Ramos (cell line): ENCODE measurements around the gene NPTX2.

Experiments
- in situ Hi-C: fragments of 300-500 bp; cut with MboI; formaldehyde crosslinking; loops from one replicate; pipeline ENCODE4 v1.14.3; 2022; ENCODE audit warnings: low sequenced_read_pairs; ENCODE audit not compliant: unreplicated experiment

NPTX2 gene

DNA sequence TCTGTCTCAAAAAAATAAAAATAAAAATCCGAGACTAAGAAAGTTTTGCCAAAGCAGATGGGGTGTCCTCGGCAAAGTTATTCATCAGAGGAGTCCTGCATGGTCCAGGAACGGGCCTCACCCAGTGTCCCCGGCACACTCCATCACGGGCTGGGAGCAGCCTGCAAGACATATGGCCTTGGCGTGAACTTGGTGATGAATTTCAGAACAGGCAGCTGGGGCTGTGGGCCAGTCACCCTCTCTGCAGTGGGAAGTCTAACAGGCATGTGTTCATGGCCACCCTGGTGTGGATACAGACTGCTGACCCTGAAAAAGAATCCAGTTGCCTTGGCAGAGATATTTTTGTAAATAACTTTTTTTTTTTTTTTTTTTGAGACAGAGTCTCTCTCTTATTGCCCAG, 34.7 kb downstream of the NPTX2 start:
- in situ Hi-C loops: no loop called here

DNA sequence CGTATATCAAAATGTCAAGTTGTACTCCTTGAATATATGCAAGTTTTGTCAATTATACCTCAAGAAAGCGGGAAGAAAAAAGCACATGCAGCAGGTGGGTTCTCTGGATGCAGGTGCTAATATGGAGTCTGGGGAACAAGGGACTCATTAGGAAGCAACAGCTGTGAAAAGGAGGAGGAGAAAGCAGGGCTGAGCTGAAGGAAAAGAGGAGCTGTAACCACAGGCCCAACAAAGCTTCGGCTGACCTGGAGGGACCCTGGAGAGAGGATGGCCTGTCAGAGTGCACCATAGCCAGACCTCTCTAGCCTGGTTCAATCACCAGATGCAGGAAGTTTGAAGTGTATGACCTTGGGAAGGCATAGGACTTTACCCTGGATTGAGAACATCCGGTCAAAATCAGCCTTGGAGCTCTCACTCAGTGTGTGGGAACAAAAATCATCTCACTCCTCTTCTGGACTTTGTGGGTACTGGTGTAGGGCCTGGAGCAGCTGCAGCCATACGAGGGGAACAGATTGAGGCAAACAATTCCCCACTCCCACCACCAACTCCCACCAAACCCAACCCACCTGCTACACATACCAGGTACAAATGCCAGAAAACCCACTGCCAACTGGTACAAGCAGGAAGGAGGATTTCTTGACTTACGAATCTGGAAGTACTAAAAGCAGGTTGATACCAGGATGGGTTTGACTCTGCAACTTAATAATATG, 36.7 kb downstream of the NPTX2 start:
- in situ Hi-C loops: no loop called here

DNA sequence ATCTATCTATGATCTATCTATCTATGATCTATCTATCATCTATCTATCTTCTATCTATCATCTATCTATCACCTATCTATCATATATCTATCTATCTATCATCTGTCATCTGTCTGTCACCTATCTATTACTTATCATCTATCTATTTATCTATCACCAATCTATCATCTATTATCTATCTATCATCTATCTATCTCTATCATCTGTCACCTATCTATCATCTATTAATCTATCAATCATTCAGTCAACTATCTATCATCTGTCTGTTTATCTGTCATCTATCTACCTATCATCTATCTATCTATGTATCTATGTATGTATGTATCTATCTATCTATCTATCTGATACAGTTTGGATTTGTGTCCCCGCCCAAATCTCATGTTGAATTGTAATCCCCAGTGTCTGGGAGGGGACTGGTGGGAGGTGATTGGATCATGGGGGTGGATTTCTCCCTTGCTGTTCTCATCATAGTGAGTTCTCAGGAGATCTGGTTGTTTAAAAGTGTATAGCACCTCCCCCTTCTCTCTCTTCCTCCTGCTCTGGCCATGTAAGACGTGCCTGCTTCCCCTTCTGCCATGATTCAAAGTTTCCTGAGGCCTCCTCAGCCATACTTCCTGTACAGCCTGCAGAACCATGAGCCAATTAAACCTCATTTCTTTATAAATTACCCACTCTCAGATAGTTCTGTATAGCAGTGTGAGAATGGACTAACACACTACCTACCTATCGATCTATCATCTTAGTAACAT, 37.6 kb downstream of the NPTX2 start:
- in situ Hi-C loops: no loop called here

DNA sequence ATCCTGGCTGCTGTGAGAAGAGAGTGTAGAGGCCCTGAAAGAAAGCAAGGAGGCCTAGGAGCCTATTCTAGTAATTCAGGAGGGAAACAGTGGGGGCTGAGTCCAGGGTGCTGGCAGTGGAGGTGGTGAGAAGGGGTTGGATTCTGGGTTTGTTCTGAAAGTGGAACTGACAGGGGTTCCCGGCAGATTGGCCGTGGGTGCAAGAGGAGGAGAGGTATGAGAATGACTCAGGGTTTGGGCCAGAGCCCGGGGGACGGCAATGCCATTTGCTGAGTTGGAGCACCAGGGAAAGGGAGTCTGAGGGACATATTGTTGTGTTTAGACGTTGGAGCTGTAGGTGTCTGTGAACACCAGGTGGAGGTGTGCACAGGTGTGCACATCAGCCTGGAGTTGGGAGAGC, 38.5 kb downstream of the NPTX2 start:
- in situ Hi-C loops: no loop called here

DNA sequence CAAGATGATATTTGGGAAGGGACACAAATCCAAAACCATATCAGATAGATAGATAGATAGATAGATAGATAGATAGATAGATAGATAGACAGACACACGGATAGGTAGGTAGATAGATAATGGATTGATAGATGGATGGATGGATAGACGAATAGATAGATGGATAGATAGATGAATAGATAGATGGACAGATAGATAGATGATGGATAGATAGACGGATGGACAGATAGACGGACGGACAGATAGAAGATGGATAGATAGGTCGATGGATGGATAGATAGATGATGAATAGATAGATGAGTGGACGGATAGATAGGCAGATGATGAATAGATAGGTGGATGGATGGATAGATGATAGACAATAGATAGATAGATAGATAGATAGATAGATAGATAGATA, 39.8 kb downstream of the NPTX2 start:
- in situ Hi-C loops: no loop called here

DNA sequence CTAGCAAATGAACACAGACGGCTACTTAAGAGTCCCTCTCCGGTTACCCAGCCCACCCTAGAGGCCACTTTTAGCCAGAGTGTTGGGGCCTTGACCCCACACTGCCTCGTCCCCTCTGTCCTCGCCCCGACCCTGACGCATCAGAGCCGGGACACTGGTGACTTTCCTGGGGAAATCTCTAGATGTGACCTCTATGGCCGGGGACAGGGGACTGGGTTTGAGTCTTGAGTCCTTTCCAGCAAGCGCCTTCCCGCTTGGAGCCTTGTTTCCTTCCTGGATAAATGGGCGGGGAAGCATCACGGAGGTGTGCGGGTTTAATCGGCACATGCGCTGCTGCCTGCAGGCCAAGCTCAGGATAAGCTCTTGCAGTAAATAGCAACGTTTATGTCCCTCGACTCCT, 40.7 kb downstream of the NPTX2 start:
- in situ Hi-C loops: no loop called here

DNA sequence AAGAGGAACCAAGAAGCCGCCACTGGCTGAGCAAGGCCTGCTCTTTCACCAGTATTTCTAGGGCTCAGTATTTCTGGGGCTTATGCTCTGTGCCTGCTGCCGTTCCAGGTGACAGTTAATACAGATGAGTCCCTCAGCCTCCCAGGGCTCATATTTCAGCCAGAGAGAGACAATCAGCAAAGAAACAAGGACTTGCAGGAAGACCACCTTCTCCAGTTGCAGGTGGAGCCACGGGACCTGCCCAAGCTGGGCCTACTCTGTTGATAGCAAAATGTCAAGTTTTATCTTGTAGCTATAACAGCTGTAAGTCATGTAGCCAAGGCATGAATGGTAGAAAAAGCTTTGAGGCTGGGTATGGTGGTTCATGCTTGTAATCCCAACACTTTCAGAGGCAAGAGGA, 42.7 kb downstream of the NPTX2 start:
- in situ Hi-C loops: no loop called here

DNA sequence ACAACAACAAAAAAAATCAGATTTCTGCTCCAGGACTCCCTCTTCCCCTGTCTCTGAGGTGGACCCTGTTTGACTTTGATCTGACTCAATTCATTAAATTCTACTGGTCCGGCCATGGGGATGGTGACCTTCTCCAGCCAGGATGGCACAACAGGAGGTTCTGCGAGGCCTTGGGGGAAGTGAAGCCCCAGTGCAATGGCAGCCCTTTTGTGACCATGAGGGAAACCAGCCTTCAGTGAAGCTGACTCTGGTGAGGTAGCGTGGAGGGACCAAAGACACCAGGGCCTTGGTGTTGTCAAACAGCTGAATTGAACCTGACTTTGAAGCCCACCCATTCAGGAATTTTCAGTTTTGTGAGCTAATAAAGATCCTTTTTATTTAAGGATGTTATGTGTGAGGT, 44.5 kb downstream of the NPTX2 start:
- in situ Hi-C loops: no loop called here

DNA sequence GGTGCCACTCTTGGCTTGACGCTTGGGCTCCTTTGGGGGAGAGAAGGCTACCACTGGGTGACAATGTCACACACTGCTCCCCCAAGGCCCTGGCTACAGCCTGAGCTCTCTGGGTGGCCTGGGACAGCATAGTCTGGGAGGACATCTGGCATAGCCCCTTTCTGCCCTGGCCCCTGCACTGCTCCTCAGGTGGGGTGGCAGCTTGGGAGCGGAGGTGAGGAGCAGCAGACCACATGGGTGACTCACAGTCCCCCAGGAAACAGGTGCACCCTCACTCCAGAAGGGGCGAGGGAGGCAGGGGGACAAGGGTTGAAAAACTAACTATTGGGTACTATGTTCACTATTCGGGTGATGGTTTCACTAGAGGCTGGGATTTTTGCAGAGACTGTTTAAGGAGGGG, 45.2 kb downstream of the NPTX2 start:
- in situ Hi-C loops: no loop called here

DNA sequence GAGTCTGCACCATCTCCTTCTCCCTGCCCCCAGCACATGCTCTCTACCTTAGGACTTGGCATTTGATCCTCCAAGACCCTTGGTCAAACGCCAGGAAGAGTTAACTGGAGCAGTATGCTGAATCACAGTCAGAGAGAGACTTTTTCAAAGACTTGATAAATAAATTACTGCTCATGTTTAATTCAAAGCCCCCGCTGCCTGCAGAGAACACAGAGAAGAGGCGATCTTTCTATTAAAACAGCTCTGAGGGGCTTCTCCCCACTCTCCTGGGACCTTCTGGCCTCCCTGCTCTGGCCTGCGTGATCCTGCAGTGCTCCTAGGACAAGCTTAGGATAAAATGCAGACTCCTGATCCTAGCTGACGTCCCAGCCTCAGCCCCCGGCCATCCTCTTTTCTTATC, 47.8 kb downstream of the NPTX2 start:
- in situ Hi-C loops: no loop called here

DNA sequence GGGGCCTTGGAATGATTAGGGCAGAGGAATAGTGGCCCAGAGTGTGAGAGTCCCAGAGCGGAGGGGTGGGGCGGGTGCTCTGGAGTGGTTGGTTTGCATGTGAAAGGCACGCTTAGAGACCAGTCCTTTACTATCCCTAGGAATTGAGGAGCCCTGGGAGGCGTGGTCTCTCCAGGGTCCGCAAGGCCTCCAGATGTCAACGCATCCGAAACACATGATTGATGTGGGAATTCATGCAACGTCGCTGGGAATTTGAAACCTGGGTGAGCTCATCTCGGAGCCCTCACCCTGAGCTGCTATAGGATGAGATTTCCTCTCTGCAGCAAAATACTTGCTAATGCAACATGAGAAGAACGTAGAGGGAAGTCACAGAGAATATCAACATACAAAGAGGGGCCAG, 51.2 kb downstream of the NPTX2 start:
- in situ Hi-C loops: no loop called here

DNA sequence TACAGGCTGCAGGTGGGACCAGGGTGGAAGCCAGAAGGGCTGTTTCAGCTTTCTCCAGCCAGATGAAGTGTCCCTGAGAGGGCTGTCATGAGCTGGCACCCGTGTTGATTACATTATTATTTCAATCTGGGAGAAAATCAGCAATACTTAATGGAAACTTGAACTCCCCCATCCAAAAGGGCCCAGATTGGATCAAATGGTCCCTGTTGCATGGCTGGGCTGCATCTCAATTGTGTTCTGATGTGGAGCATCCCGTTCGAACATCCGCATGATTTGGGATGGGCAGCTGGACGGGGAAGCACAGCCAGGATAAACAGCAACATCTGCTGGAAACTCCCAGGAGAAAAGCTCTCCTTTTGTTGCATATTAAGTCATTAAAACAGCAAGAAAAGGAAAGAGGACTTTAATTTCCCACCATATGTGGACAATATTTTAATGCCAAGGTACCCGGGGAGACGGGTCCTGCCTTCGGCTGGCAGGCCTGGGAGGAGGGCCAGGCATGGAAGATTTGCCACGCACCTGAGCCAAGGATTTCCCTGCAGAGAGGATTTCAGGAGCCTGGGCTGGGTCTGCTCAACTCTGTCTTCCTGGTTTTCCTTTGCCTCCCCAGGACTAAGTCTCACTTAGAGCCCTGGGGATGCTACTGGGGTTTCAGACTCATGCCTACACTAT, 52.4 kb downstream of the NPTX2 start:
- in situ Hi-C loops: no loop called here

DNA sequence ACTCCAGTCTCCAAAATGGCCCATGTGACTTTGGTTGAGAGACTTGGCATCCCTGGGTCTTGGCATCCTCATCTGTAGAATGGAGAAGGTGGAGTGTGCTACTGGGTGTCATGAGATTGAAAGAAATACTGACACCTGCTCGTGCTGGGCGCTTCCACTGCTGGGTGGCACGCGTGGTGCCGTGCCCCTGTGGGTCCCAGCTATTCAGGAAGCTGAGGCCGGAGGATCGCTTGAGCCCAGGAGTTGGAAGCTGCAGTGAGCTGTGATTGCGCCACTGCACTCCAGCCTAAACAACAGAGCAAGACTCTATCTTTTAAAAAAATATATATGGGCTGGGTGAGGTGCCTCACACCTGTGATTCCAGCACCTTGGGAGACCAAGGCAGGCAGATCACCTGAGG, 53.1 kb downstream of the NPTX2 start:
- in situ Hi-C loops: no loop called here

DNA sequence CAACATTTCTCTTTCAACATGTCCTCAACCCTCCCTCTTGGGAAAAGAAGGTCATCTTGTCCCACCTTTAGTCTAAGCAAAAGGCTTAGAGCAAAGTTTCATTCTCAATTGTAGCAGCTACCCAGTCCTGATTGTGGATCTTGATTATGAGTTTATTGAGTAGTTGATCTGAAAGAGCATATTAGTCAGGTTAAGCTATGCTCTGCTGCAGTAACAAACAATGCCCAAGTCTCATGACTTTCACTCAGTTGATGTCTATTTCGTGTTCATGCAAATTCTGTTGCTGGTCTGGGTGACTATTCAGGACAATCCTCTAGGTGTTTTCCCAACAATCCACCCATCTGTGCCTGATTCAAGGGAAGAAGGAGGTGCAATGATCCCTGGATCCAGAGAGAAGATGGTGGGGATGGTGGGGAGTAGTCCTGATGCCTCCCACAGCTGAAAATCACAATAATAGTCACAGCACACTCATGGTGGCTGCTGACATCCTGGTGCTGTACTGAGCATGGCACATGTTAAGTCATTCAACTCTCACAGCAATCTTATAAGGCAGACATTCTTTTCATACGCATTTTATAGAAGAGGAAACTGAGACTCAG, 54.7 kb downstream of the NPTX2 start:
- in situ Hi-C loops: no loop called here

DNA sequence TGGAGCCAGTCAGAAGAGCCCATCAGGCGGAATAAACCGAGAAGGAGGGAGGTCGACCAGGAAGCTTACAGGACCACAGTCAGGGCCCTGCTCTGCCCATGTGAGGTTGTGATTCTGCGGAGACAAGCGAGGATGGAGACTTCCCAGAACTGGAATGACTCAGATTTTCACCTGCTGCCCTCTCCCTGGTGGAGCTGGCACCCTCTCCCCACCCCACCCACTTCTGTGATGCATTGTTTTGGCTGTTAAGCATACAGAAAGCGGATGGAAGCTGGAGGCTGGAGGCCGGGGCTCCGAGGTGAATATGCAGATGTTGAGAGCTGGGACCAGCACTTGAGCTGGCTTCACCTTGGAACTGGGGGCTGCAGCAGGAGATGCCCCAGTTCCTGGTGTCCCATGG, 57.4 kb downstream of the NPTX2 start:
- in situ Hi-C loops: no loop called here

DNA sequence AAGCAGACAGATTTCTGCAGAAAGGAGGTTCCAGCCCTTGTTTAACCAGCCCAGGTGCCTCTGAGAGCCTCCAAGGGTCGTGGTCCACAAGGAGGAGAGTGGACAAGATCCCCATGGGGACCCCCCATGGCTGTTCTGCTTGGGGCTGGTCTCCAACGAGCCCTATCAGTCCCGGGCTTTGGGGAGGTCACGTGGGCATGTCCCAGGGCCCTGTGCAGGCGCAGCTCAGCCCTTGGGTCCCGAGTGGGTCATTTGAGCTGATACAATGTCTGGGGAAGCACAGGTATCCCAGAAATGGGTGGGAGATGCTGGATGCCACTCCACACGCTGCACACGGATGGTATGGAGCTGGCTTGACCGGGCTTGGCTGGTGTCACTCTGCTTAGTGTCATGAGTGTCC, 57.8 kb downstream of the NPTX2 start:
- in situ Hi-C loops: no loop called here

DNA sequence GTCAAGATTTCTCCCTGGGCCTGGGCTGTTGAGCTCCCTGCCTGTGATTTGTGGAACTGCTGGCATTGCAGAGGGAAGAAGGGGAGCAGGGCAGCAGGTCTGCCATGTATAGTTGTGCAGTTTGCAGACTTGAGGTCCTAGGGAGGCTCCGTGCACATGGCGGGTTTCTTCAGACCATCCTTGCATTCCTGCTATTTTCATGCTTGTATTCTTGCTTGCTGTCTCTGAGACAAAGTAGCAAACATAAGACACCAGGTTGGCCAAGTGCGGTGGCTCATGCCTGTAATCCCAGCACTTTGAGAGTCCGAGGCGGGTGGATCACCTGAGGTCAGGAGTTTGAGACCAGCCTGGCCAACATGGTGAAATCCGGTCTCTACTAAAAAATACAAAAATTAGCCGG, 61.1 kb downstream of the NPTX2 start:
- in situ Hi-C loops: no loop called here
